Upper lobe of right lung (tissue), 1 donor: ENCODE results near the gene FHAD1. TPM values are rescaled to one million over a fixed set of nuclear protein-coding genes. Genes with fewer than 3 reads are reported as not detected.

Experiments used
- ATAC-seq: fragments of 200-7000 bp; cut with Tn5 transposase; one replicate; pipeline ENCODE4 v1.9.1; 2020; ENCODE audit warnings: mild to moderate bottlenecking, moderate library complexity
- DNase-seq: peaks from one replicate; pipeline ENCODE4 v3.0.0-alpha.2; 2020
- H3K27ac ChIP-seq: fragments of 200-600 bp; one replicate; pipeline ENCODE4 v1.8.0; 2022
- H3K27me3 ChIP-seq: fragments of 200-600 bp; one replicate; pipeline ENCODE4 v1.8.0; 2022; ENCODE audit warnings: mild to moderate bottlenecking
- H3K36me3 ChIP-seq: fragments of 200-600 bp; one replicate; pipeline ENCODE4 v1.8.0; 2022
- H3K4me1 ChIP-seq: fragments of 200-600 bp; one replicate; pipeline ENCODE4 v1.8.0; 2022
- H3K4me3 ChIP-seq: fragments of 200-600 bp; one replicate; pipeline ENCODE4 v1.8.0; 2022; ENCODE audit warnings: mild to moderate bottlenecking
- H3K9me3 ChIP-seq: fragments of 200-600 bp; one replicate; pipeline ENCODE4 v1.8.0; 2022
- intact Hi-C: fragments of 100-400 bp; cut with DNase I; formaldehyde crosslinking; loops from one replicate; pipeline ENCODE4 v1.11.0; 2022
- total RNA-seq: library from RNA; stranded (reverse); fragmentation: NEBNext Ultra II Directional; extraction: Animal tissue kit (Norgen Biotek cat#: 25700); gene quantifications from one replicate; pipeline ENCODE4 v1.2.1, GENCODE V29; 2021
- TF ChIP-seq, protein P1 (sequence below): fragments of 200-600 bp; IDR thresholded peaks from one replicate; pipeline ENCODE4 v1.8.0; 2022; ENCODE audit warnings: antibody characterized with exemption
- donor health status: DM: no; HTN: yes; CAD: no; lungs with severe emphysema.

FHAD1 gene
- total RNA-seq, 1 donor from 2014 or later: 2.4 TPM

DNA sequence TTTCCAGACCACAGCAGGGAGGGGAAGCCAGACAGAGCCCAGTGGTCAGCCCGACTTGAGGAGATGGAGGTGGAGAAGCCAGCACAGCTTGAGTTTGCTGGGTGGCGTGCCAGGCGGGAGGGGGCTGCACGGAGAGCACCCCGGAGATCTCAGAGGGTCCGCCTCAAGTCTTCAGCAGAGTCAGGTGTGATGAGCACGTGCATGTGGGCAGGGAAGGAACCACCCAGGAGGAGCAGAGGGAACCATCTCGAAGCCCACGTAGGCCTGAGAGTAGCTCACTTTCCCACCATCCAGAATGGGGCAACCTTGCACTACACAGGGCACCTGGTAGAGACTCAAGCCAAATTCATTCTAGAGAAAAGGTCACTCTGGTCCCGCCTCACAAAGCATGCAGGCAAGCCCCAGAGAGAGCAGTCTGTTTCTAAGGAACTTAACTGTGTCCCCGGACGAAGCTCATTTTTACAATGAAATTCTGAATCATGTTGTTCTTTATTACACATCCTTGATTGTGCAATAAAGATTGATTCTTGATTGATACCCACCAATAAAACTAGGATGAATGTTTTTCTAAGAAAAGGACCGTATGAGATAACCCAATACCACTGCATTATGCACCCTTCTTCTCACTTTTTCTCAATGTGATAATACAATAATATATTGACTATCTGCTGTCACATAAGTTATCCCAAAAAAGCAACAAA is 64.2 kb downstream of the FHAD1 start:
- intact Hi-C loops: no loop called here
- H3K36me3 ChIP-seq: no peaks in the 10 kb centered on the region
- no peak for DNase-seq
- no peaks in the 10 kb centered on the region for H3K9me3 ChIP-seq
- H3K4me3 ChIP-seq: no peak overlapping the region
- ATAC-seq: no peak
- TF ChIP-seq, protein P1, sequence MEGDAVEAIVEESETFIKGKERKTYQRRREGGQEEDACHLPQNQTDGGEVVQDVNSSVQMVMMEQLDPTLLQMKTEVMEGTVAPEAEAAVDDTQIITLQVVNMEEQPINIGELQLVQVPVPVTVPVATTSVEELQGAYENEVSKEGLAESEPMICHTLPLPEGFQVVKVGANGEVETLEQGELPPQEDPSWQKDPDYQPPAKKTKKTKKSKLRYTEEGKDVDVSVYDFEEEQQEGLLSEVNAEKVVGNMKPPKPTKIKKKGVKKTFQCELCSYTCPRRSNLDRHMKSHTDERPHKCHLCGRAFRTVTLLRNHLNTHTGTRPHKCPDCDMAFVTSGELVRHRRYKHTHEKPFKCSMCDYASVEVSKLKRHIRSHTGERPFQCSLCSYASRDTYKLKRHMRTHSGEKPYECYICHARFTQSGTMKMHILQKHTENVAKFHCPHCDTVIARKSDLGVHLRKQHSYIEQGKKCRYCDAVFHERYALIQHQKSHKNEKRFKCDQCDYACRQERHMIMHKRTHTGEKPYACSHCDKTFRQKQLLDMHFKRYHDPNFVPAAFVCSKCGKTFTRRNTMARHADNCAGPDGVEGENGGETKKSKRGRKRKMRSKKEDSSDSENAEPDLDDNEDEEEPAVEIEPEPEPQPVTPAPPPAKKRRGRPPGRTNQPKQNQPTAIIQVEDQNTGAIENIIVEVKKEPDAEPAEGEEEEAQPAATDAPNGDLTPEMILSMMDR: no peak
- no peaks in the 10 kb centered on the region for H3K27me3 ChIP-seq
- no peaks in the 10 kb centered on the region for H3K4me1 ChIP-seq
- no peak overlapping the region for H3K27ac ChIP-seq

DNA sequence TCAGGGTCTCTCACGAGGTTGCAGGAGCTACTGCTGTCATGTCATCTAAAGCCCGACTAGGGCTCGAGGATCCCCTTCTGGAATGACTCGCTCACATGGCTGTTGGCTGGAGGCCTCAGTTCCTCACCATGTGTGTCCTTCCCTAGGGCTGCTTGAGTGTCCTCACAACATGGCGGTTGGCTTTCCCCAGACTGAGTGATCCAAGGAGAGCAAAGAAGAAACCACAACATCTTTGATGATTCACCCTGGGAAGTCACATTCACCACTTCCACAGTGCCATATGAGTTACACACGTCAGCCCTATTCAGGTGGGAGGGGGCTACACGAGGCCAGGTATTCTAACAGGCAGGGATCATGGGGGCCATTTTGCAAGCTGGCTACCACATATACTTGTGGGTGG is 64.9 kb downstream of the FHAD1 start:
- H3K9me3 ChIP-seq: no peaks in the 10 kb centered on the region
- H3K4me1 ChIP-seq: no peaks in the 10 kb centered on the region
- intact Hi-C loops: no loop called here
- ATAC-seq (no peak), DNase-seq (no peak)
- TF ChIP-seq, protein P1: no peak
- no peaks in the 10 kb centered on the region for H3K27me3 ChIP-seq
- H3K4me3 ChIP-seq: no peak overlapping the region
- no peaks in the 10 kb centered on the region for H3K36me3 ChIP-seq
- no peak overlapping the region for H3K27ac ChIP-seq

DNA sequence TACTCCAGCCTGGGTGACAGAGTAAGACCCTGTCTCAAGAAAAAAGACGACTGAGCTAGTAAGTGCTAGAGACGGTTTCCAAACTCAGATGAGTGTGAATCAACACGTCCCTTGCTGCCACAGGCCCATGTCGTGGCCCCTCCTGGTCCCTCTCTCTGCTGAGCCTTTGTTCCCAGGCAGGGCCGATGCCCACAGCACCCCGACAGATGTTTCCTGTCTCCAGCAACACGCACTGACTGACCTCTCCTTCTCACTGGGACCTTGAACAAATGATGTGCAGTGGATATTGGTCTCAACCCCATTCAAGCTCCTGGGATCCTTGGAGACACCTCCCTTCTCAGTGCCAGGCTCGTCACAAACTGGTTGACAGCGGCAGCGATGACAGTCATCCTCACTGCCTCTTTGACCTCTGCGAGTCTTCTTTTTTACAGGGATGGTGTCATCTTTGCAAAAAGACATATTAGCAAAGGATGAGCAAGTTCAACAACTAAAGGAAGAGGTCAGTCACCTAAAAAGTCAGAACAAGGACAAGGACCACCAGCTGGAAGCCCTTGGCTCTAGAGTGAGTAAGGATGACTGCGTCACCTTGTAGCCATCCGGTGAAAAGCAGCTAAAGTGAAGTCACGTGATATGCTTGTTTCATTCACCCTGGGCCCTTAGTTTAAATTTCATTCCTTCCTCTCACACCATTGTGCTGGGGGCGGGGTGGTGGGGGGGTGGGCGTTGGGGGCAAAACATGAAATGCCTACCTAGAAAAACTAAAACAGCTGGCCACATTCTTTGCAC is 65.8 kb downstream of the FHAD1 start:
- Histone ChIP-seq H3K27me3 (no peaks in the 10 kb centered on the region), H3K27ac (no peak overlapping the region), H3K4me1 (no peaks in the 10 kb centered on the region), H3K9me3 (no peaks in the 10 kb centered on the region), H3K36me3 (no peaks in the 10 kb centered on the region), H3K4me3 (no peak overlapping the region)
- DNase-seq: no peak
- ATAC-seq: no peak
- intact Hi-C loops: no loop called here
- TF ChIP-seq, protein P1: no peak

DNA sequence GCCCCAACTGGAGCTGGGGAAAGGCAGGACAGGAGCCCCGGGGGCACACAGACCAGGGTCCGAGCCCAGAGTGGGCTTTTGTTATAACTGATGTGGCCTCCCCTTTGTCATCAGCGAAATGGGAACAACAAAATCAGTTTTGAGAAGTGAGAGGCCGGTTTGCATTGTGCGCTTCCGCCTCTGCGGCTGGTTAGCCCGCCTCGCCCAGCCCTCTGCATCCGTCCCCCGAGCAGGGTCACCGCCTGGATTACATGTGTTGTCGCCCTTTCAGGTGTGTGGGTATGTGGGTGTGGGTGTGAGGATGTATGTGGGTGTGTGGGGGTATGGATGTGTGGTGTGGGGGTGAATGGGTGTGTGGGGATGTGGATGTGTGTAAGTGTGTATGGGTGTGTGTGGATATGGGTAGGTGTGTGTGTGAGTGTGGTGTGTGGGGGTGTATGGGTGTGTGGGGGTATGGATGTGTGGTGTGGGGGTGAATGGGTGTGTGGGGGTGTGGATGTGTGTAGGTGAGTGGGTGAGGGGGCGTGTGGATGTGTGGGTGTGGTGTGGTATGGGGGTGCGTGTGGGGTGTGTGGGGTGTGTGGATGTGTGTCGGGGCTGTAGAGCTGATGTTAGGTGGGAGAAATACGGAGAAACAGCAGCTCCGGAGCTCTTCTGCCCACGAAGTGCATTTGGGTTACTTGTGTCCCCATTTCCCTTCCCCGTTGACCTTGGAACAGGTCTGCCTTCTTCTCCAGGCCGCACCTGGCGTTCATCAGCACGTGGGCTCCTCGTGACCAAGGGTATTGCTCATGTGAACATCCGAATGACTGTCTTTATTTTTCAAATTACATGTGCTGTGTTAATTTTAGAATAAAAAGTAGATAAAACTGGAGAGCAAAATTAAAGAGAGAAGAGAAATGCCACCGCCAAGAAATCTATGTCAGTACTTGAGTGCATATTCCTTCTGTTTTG is 67.6 kb downstream of the FHAD1 start:
- H3K27ac ChIP-seq: no peak overlapping the region

DNA sequence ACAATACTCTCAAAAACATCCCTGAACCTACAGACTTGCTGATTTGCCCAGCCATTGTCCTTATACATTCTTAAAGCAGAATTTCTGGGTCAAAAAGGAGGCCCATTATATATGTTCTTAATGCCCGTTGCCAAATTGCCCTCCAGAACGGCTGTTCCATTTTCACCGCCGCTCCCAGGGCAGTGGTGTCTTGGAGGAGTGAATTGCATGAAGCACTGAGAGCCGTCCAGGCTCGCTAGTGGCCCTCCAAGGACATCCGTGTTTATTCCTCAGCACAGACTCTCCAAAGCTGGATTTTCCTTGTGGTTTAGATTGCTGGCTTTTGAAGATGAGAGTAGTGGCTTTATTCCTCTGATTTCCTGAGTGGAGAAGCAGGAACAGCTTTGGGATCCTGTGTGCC is 68.8 kb downstream of the FHAD1 start:
- intact Hi-C loops: no loop called here
- no peaks in the 10 kb centered on the region for H3K27me3 ChIP-seq
- no peak overlapping the region for H3K27ac ChIP-seq
- H3K36me3 ChIP-seq: no peaks in the 10 kb centered on the region
- no peak overlapping the region for H3K4me3 ChIP-seq
- no peaks in the 10 kb centered on the region for H3K9me3 ChIP-seq
- ATAC-seq (no peak), DNase-seq (no peak)
- H3K4me1 ChIP-seq: no peaks in the 10 kb centered on the region
- TF ChIP-seq, protein P1: no peak

More for the DNA sequence above, 67.6 kb downstream of the FHAD1 start:
- H3K4me1 ChIP-seq: no peaks in the 10 kb centered on the region
- no peaks in the 10 kb centered on the region for H3K36me3 ChIP-seq
- no peak for DNase-seq
- intact Hi-C loops: no loop called here
- H3K9me3 ChIP-seq: no peaks in the 10 kb centered on the region
- H3K4me3 ChIP-seq: no peak overlapping the region
- peak; percentile 45 for ATAC-seq
- H3K27me3 ChIP-seq: no peaks in the 10 kb centered on the region
- TF ChIP-seq, protein P1: no peak
